ENCODE data around the gene IL13RA2. TPM values are rescaled to one million over a fixed set of nuclear protein-coding genes. Genes with fewer than 3 reads are reported as not detected.

Gene IL13RA2
- total and polyA plus RNA-seq, 12 donors, result 0.33 to 19.4 (median 1.9) TPM; not detected in 1

DNA sequence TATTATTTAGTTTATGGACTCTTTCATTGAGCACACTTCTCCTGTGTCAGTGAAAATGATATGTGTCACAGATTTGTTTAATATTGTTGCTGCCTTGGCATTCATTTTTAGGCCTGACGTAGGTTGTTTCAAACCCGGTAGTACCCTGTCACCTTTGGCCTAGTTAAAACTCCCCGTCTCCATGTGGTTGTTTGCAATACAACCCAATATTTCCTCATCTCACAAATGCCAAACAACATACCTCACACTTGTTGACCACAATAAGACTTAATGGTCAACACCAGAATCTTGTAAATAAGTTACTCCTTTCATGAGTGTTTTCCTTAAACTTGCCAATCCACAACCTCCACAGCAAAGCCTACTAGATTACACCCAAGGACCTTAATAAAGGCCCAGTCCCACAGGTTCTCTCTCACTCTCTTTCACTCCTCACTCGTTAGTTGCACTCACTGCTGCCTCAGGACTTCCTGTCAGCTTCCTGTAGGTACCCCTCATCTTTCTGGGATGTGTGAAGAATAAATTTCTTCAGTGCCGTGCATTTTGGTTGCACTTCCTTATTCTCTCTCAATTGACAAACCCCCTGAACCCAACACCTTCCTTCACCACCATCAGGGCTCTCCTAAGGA lies 31.3 kb downstream of the IL13RA2 start:
- WGBS, 4 donors, result 62 to 78% (median 73%) methylated on average over 5 of the region's 5 CpGs
- no peaks in the 10 kb centered on the region for H3K4me1 ChIP-seq (replicated peaks in 1 of 2)
- no peak for DNase-seq
- H3K4me3 ChIP-seq, result no peak overlapping the region
- H3K36me3 ChIP-seq (replicated peaks in 1 of 2), result no peaks in the 10 kb centered on the region
- intact Hi-C loops (cut with DNase I), result no loop called here
- peaks cover 3% of the 10 kb centered on the region for H3K27me3 ChIP-seq
- H3K27ac ChIP-seq, result no peak overlapping the region
- H3K9me3 ChIP-seq (replicated peaks in 1 of 3), result no peaks in the 10 kb centered on the region
- TF ChIP-seq POLR2A (IDR thresholded peaks at IDR 0.05), result no peak
- TF ChIP-seq, protein P1, sequence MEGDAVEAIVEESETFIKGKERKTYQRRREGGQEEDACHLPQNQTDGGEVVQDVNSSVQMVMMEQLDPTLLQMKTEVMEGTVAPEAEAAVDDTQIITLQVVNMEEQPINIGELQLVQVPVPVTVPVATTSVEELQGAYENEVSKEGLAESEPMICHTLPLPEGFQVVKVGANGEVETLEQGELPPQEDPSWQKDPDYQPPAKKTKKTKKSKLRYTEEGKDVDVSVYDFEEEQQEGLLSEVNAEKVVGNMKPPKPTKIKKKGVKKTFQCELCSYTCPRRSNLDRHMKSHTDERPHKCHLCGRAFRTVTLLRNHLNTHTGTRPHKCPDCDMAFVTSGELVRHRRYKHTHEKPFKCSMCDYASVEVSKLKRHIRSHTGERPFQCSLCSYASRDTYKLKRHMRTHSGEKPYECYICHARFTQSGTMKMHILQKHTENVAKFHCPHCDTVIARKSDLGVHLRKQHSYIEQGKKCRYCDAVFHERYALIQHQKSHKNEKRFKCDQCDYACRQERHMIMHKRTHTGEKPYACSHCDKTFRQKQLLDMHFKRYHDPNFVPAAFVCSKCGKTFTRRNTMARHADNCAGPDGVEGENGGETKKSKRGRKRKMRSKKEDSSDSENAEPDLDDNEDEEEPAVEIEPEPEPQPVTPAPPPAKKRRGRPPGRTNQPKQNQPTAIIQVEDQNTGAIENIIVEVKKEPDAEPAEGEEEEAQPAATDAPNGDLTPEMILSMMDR (IDR thresholded peaks at IDR 0.05), result no peak

DNA sequence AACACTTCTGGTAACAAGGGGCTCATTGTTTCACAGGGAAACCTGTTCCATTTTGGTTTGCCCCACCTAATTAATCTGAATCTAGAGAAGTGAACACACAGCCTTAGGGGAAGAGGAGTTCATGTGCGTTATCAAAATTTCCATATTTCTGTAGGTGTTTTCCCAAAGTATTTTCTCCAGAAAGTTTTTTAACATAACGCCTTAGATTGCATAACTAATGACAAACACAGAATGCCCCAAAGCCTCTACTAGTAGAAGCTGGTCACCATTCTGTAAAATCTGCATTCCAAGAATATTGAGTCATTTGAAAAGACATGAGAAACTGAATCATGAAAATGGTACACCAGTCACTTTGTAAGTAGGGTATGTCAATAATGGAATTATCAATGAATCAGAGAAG lies 41.1 kb downstream of the IL13RA2 start:
- no peak for TF ChIP-seq POLR2A (IDR thresholded peaks at IDR 0.05)
- TF ChIP-seq, protein P1 (IDR thresholded peaks at IDR 0.05), result no peak
- Histone ChIP-seq H3K27me3 (no peaks in the 10 kb centered on the region), H3K9me3 (replicated peaks in 1 of 3) (no peaks in the 10 kb centered on the region), H3K27ac (no peak overlapping the region), H3K4me1 (replicated peaks in 1 of 2) (no peaks in the 10 kb centered on the region), H3K4me3 (no peak overlapping the region), H3K36me3 (replicated peaks in 1 of 2) (no peaks in the 10 kb centered on the region)
- DNase-seq, result no peak
- WGBS, 4 donors, result 74 to 87% (median 79%) methylated on average over 2 of the region's 2 CpGs
- intact Hi-C loops (cut with DNase I), result no loop called here

DNA sequence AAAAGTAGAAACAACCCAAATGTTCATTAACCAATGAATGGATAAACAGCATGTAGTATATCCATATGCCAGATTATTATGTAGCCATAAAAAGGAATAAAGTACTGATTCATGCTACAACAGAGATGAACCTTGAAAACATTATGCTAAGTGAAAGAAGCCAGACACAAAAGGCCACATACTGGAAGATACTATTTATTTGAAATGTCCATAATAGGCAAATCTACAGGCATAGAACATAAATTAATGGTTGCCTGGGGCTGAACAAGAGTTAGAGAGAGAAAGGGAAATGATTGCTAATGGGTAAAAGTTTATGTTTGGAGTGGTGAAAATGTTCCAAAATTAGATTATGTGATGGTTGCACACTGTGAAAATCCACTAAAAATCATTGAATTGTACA lies 44.4 kb downstream of the IL13RA2 start:
- TF ChIP-seq, protein P1 (IDR thresholded peaks at IDR 0.05), result no peak
- no peaks in the 10 kb centered on the region for H3K4me1 ChIP-seq (replicated peaks in 1 of 2)
- no peak for DNase-seq
- no peak overlapping the region for H3K4me3 ChIP-seq
- no peak overlapping the region for H3K27ac ChIP-seq
- intact Hi-C loops (cut with DNase I), result no loop called here
- H3K36me3 ChIP-seq (replicated peaks in 1 of 2), result no peaks in the 10 kb centered on the region
- H3K27me3 ChIP-seq, result peaks cover 8% of the 10 kb centered on the region
- H3K9me3 ChIP-seq (replicated peaks in 1 of 3), result no peaks in the 10 kb centered on the region

DNA sequence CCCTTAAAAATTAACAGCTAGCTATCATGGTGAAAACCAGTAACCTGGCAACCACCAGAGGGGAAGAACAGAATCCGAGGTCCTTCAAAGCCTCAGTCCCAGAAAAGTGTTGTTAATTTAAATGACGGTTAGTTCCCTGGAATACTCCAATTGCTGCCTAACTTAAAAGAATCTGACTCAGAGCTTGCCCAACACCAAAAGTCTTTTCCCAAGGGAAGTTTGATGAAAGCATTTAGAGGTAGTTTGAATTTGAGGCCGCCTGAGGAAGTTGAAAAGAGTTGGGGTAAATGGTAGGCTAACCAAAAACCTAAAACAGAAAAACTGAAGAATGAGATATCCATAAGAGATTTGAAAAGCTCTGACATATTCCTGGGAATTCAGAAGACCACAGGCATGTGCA lies 46.6 kb downstream of the IL13RA2 start:
- no peaks in the 10 kb centered on the region for H3K36me3 ChIP-seq (replicated peaks in 1 of 2)
- H3K27me3 ChIP-seq, result peaks cover 11% of the 10 kb centered on the region
- H3K4me3 ChIP-seq, result no peak overlapping the region
- TF ChIP-seq, protein P1 (IDR thresholded peaks at IDR 0.05), result no peak
- no peak for TF ChIP-seq POLR2A (IDR thresholded peaks at IDR 0.05)
- no peaks in the 10 kb centered on the region for H3K9me3 ChIP-seq (replicated peaks in 1 of 3)
- intact Hi-C loops (cut with DNase I), result no loop called here
- 44 to 89% (median 69%) methylated on average over 1 to 3 of the region's 3 CpGs for WGBS, 4 donors
- DNase-seq, result no peak
- no peaks in the 10 kb centered on the region for H3K4me1 ChIP-seq (replicated peaks in 1 of 2)
- H3K27ac ChIP-seq, result no peak overlapping the region

Measured in adrenal gland (tissue), 12 donors.